ENCODE data around the gene MIPEP. TPM values are rescaled to one million over a fixed set of nuclear protein-coding genes. Genes with fewer than 3 reads are reported as not detected.

MIPEP gene
- total and polyA plus RNA-seq, 9 of the 15 experiments (the other 6 are each of a cell fraction or from before 2014, with no cell fraction given), result 1.7 to 19.3 (median 13.1) TPM

DNA sequence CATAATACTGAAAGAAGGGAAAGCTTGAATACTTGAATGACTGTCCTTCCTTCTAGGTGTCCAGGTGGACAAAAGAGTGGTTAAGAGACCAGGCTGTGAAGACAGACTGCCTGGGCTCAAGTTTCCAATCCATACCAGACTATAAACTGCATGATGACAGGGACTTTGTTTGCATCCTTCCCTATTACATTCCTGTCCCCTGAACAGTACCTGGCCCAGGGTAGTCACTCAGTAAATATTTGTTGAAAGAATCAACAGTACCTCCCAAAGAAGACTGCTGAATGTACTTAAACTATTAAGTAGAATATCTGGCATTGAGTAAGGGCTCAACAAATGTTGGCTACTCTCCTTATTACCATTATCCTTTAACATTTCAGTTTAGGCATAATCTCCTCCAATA is 29.7 kb downstream of the MIPEP start:
- H3K36me3 ChIP-seq (ENCODE audit: control insufficient read depth, insufficient read depth, low read length), result peaks cover 12% of the 10 kb centered on the region; the same call in 2 of the 3 replicates
- CTCF ChIA-PET (ENCODE audit: low intra/inter-chr PET ratio), result no interaction called here
- no peaks in the 10 kb centered on the region for H3K27me3 ChIP-seq (ENCODE audit: control insufficient read depth in 2 of 2, insufficient read depth in 2 of 2, low read length in 2 of 2)
- no peaks in the 10 kb centered on the region for H3K9me3 ChIP-seq (replicated peaks; ENCODE audit: control insufficient read depth, insufficient read depth, low read depth, low read length)
- H3K4me2 ChIP-seq (ENCODE audit: insufficient read depth, low read length), result no peak overlapping the region; the same call in 1 of the 2 replicates
- H3K27ac ChIP-seq (ENCODE audit: extremely low read depth, low read depth, low read length), result no peak overlapping the region
- intact Hi-C loops (cut with micrococcal nuclease) (no loop called here), in situ Hi-C loops (cut with MboI) (no loop called here)
- peaks cover 0 to 4% of the 10 kb centered on the region in 2 experiments; a peak in 2 of 5 replicates for H3K4me1 ChIP-seq (replicated peaks in 1 of 2; ENCODE audit: control insufficient read depth in 2 of 2, insufficient read depth in 2 of 2, low read length in 2 of 2)
- no TSS peak for BruUV-seq (replicated peaks)
- H3K9me1 ChIP-seq (ENCODE audit: control insufficient read depth, insufficient read depth, low read length), result no peaks in the 10 kb centered on the region
- POLR2A ChIA-PET, result no interaction called here
- FAIRE-seq (no peak), DNase-seq (ENCODE audit: extremely low read depth in 1 of 4, low spot score in 3 of 4) (no peak), ATAC-seq (no peak)
- H3K79me2 ChIP-seq (ENCODE audit: control insufficient read depth, insufficient read depth, low read length), result no peaks in the 10 kb centered on the region
- H4K20me1 ChIP-seq (replicated peaks; ENCODE audit: control insufficient read depth, insufficient read depth, low read length), result no peaks in the 10 kb centered on the region
- no peak overlapping the region for H3K4me3 ChIP-seq
- TF ChIP-seq, protein P1, sequence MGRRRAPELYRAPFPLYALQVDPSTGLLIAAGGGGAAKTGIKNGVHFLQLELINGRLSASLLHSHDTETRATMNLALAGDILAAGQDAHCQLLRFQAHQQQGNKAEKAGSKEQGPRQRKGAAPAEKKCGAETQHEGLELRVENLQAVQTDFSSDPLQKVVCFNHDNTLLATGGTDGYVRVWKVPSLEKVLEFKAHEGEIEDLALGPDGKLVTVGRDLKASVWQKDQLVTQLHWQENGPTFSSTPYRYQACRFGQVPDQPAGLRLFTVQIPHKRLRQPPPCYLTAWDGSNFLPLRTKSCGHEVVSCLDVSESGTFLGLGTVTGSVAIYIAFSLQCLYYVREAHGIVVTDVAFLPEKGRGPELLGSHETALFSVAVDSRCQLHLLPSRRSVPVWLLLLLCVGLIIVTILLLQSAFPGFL (CRISPR knock-in tag; IDR thresholded peaks at IDR 0.05), result no peak
- TF ChIP-seq NR4A1 (CRISPR knock-in tag; IDR thresholded peaks at IDR 0.05) (no peak), NR4A1 (tag; IDR thresholded peaks at IDR 0.05) (no peak), NELFE (IDR thresholded peaks at IDR 0.05; ENCODE audit: insufficient read depth, insufficient read length) (no peak), CAMTA2 (CRISPR knock-in tag; conservative IDR thresholded peaks at IDR 0.05) (no peak), ZNF124 (CRISPR knock-in tag; IDR thresholded peaks at IDR 0.05) (no peak), NR2C2 (CRISPR knock-in tag; IDR thresholded peaks at IDR 0.05) (no peak), NR2C2 (tag; IDR thresholded peaks at IDR 0.05) (no peak), KDM4B (IDR thresholded peaks at IDR 0.05; ENCODE audit: borderline replicate concordance in 2 of 2, low read depth in 1 of 2) (no peak), XRCC5 (IDR thresholded peaks at IDR 0.05; ENCODE audit: low read depth, low read length) (no peak), ARID1B (IDR thresholded peaks at IDR 0.05) (no peak), RAD51 (IDR thresholded peaks at IDR 0.05; ENCODE audit: borderline replicate concordance, low read depth) (no peak)
- TF ChIP-seq, protein P2, sequence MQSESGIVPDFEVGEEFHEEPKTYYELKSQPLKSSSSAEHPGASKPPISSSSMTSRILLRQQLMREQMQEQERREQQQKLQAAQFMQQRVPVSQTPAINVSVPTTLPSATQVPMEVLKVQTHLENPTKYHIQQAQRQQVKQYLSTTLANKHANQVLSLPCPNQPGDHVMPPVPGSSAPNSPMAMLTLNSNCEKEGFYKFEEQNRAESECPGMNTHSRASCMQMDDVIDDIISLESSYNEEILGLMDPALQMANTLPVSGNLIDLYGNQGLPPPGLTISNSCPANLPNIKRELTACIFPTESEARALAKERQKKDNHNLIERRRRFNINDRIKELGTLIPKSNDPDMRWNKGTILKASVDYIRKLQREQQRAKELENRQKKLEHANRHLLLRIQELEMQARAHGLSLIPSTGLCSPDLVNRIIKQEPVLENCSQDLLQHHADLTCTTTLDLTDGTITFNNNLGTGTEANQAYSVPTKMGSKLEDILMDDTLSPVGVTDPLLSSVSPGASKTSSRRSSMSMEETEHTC (IDR thresholded peaks at IDR 0.05), result no peak
- TF ChIP-seq, protein P3, sequence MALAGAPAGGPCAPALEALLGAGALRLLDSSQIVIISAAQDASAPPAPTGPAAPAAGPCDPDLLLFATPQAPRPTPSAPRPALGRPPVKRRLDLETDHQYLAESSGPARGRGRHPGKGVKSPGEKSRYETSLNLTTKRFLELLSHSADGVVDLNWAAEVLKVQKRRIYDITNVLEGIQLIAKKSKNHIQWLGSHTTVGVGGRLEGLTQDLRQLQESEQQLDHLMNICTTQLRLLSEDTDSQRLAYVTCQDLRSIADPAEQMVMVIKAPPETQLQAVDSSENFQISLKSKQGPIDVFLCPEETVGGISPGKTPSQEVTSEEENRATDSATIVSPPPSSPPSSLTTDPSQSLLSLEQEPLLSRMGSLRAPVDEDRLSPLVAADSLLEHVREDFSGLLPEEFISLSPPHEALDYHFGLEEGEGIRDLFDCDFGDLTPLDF (CRISPR knock-in tag; IDR thresholded peaks at IDR 0.05), result no peak
- no peak overlapping the region for H2AFZ ChIP-seq (ENCODE audit: low read depth, low read length)
- no peak overlapping the region for H3K9ac ChIP-seq (ENCODE audit: insufficient read depth in 1 of 2, low read depth in 2 of 2, low read length in 2 of 2)

Measured in K562 (cell line).